ENCODE measurements around the gene OBP2A. TPM values are rescaled to one million over a fixed set of nuclear protein-coding genes. Genes with fewer than 3 reads are reported as not detected.
"Not testable (repeated sequence)": the region's sequence is repeated elsewhere in the genome, so short reads cannot be mapped to it uniquely, and the experiment has no call there.

Gene OBP2A
- total RNA-seq, 1 donor from 2014 or later, result not detected

GRCh38 chr9:135508211-135508820, 37.6 kb upstream of the OBP2A start:
- Histone ChIP-seq H3K27ac (no peak overlapping the region), H3K4me3 (no peak overlapping the region), H3K27me3 (ENCODE audit: low read depth) (no peaks in the 10 kb centered on the region), H3K36me3 (peaks cover 23% of the 10 kb centered on the region), H3K9me3 (no peaks in the 10 kb centered on the region), H3K4me1 (no peaks in the 10 kb centered on the region)
- intact Hi-C loops (cut with DNase I), result no loop called here
- DNase-seq, result peak; percentile 14
- no peak for ATAC-seq
- TF ChIP-seq CTCF (IDR thresholded peaks at IDR 0.05), result no peak

- intact Hi-C loops (cut with DNase I), result no loop called here
- no peak for DNase-seq
- H3K27me3 ChIP-seq (ENCODE audit: low read depth), result no peaks in the 10 kb centered on the region
- H3K9me3 ChIP-seq, result no peaks in the 10 kb centered on the region
- H3K27ac ChIP-seq, result no peak overlapping the region
- no peaks in the 10 kb centered on the region for H3K4me1 ChIP-seq
- H3K36me3 ChIP-seq, result peaks cover 11% of the 10 kb centered on the region
- no peak for TF ChIP-seq CTCF (IDR thresholded peaks at IDR 0.05)
- H3K4me3 ChIP-seq, result no peak overlapping the region
- no peak for ATAC-seq
Observed at GRCh38 chr9:135509458-135509857, 36.5 kb upstream of the OBP2A start.

- Histone ChIP-seq H3K27me3 (ENCODE audit: low read depth) (peaks cover under 1% of the 10 kb centered on the region), H3K4me3 (no peak overlapping the region), H3K4me1 (no peaks in the 10 kb centered on the region), H3K9me3 (no peaks in the 10 kb centered on the region), H3K36me3 (no peaks in the 10 kb centered on the region), H3K27ac (no peak overlapping the region)
- intact Hi-C loops (cut with DNase I), result no loop called here
- no peak for TF ChIP-seq CTCF (IDR thresholded peaks at IDR 0.05)
- ATAC-seq, result no peak
- DNase-seq, result no peak
Observed at GRCh38 chr9:135512241-135512603, 33.7 kb upstream of the OBP2A start.

- Histone ChIP-seq H3K4me3 (no peak overlapping the region), H3K27me3 (ENCODE audit: low read depth) (peaks cover 5% of the 10 kb centered on the region), H3K36me3 (no peaks in the 10 kb centered on the region), H3K4me1 (no peaks in the 10 kb centered on the region), H3K9me3 (no peaks in the 10 kb centered on the region), H3K27ac (no peak overlapping the region)
- ATAC-seq (no peak), DNase-seq (no peak)
- intact Hi-C loops (cut with DNase I), result no loop called here
- no peak for TF ChIP-seq CTCF (IDR thresholded peaks at IDR 0.05)
Observed at GRCh38 chr9:135512904-135513303, 33.0 kb upstream of the OBP2A start.

- Histone ChIP-seq H3K4me1 (no peaks in the 10 kb centered on the region), H3K36me3 (no peaks in the 10 kb centered on the region), H3K4me3 (no peak overlapping the region), H3K9me3 (no peaks in the 10 kb centered on the region), H3K27ac (no peak overlapping the region), H3K27me3 (ENCODE audit: low read depth) (peaks cover 5% of the 10 kb centered on the region)
- DNase-seq (no peak), ATAC-seq (peak in 1 of 2 donors; percentile 24)
- intact Hi-C loops (cut with DNase I), result no loop called here
- TF ChIP-seq CTCF (IDR thresholded peaks at IDR 0.05), result no peak
Observed at GRCh38 chr9:135513351-135513846, 32.5 kb upstream of the OBP2A start.

- H3K27me3 ChIP-seq (ENCODE audit: low read depth); intact Hi-C loops (cut with DNase I); H3K27ac ChIP-seq; H3K4me1 ChIP-seq; H3K9me3 ChIP-seq; H3K4me3 ChIP-seq; DNase-seq; ATAC-seq; H3K36me3 ChIP-seq: not testable (repeated sequence)
Observed at GRCh38 chr9:135513906-135514305, 32.0 kb upstream of the OBP2A start.
